ENCODE results near the gene NDFIP1.

- TF ChIP-seq EZH2 (IDR thresholded peaks at IDR 0.05; ENCODE audit: low read length) (no peak), CTCF (optimal IDR thresholded peaks at IDR 0.05 in 1 of 3, IDR thresholded peaks at IDR 0.05 in 1 of 3, conservative IDR thresholded peaks at IDR 0.05 in 1 of 3; ENCODE audit: extremely low read depth in 1 of 3, insufficient read depth in 2 of 3, low read length in 3 of 3) (no peak)
These were observed 29.3 kb upstream of the NDFIP1 start for GRCh38 chr5:142079306-142079721.
